ENCODE results near the gene PLSCR3. TPM values are rescaled to one million over a fixed set of nuclear protein-coding genes. Genes with fewer than 3 reads are reported as not detected.
"Not testable (repeated sequence)": the region's sequence is repeated elsewhere in the genome, so short reads cannot be mapped to it uniquely, and the experiment has no call there.

PLSCR3 gene
- total and polyA plus RNA-seq, 4 donors = 19.2 to 43.0 (median 34.2) TPM

GRCh38 chr17:7374353-7374752, 20.0 kb downstream of the PLSCR3 start:
- DNase-seq = no peak
- peaks cover 0 to 1% (median 0%) of the 10 kb centered on the region in 5 donors for H3K4me1 ChIP-seq (ENCODE audit: control insufficient read depth in 5 of 5, insufficient read depth in 5 of 5, low read length in 5 of 5)
- 86 to 92% methylated on average over 2 of the region's 2 CpGs for WGBS, 2 donors
- no peaks in the 10 kb centered on the region for H3K9me3 ChIP-seq (ENCODE audit: control insufficient read depth in 4 of 4, insufficient read depth in 3 of 4, low read length in 3 of 4)
- TF ChIP-seq, protein P1, sequence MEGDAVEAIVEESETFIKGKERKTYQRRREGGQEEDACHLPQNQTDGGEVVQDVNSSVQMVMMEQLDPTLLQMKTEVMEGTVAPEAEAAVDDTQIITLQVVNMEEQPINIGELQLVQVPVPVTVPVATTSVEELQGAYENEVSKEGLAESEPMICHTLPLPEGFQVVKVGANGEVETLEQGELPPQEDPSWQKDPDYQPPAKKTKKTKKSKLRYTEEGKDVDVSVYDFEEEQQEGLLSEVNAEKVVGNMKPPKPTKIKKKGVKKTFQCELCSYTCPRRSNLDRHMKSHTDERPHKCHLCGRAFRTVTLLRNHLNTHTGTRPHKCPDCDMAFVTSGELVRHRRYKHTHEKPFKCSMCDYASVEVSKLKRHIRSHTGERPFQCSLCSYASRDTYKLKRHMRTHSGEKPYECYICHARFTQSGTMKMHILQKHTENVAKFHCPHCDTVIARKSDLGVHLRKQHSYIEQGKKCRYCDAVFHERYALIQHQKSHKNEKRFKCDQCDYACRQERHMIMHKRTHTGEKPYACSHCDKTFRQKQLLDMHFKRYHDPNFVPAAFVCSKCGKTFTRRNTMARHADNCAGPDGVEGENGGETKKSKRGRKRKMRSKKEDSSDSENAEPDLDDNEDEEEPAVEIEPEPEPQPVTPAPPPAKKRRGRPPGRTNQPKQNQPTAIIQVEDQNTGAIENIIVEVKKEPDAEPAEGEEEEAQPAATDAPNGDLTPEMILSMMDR (IDR thresholded peaks at IDR 0.05; ENCODE audit: control extremely low read depth, extremely low read depth) = no peak
- no peaks in the 10 kb centered on the region for H3K27me3 ChIP-seq (ENCODE audit: control insufficient read depth in 3 of 3, insufficient read depth in 3 of 3, low read length in 2 of 3)
- no peaks in the 10 kb centered on the region for H3K36me3 ChIP-seq (ENCODE audit: control insufficient read depth in 4 of 4, insufficient read depth in 4 of 4, low read length in 4 of 4)
- ATAC-seq (ENCODE audit: insufficient read depth, low FRiP score) = no peak
- H3K27ac ChIP-seq (ENCODE audit: low read depth in 1 of 2, low read length in 1 of 2) = no peak overlapping the region
- no peak overlapping the region for H3K4me3 ChIP-seq
- H3K9ac ChIP-seq (ENCODE audit: insufficient read depth in 1 of 2, low read length in 2 of 2) = no peak overlapping the region

DNA sequence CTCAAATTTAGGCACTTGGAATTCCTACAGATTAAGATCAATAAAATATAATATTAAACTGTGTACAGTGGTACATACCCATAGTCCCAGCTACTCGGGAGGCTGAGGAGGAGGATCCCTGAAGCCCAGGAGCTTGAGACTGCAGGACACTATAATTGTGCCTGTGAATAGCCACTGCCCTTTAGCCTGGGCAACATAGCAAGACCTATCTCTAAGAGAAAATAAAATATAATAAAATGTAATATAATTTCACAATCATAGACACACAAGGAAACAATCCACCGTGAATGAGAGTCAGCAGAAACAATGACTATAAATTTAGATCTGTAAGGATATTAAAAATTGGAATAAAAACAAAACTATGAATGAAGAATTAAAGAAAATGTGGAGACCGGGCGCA, 23.5 kb downstream of the PLSCR3 start:
- Histone ChIP-seq H3K9ac (ENCODE audit: insufficient read depth in 1 of 2, low read length in 2 of 2) (no peak overlapping the region), H3K4me3 (no peak overlapping the region), H3K9me3 (ENCODE audit: control insufficient read depth in 4 of 4, insufficient read depth in 3 of 4, low read length in 3 of 4) (no peaks in the 10 kb centered on the region), H3K27me3 (ENCODE audit: control insufficient read depth in 3 of 3, insufficient read depth in 3 of 3, low read length in 2 of 3) (no peaks in the 10 kb centered on the region), H3K4me1 (ENCODE audit: control insufficient read depth in 5 of 5, insufficient read depth in 5 of 5, low read length in 5 of 5) (peaks cover 0 to 1% (median 0%) of the 10 kb centered on the region in 5 donors), H3K27ac (ENCODE audit: low read depth in 1 of 2, low read length in 1 of 2) (no peak overlapping the region), H3K36me3 (ENCODE audit: control insufficient read depth in 4 of 4, insufficient read depth in 4 of 4, low read length in 4 of 4) (no peaks in the 10 kb centered on the region)
- DNase-seq = no peak
- no peak for ATAC-seq (ENCODE audit: insufficient read depth, low FRiP score)
- TF ChIP-seq, protein P1 (IDR thresholded peaks at IDR 0.05; ENCODE audit: control extremely low read depth, extremely low read depth) = no peak
- 88 to 94% methylated on average over 4 of the region's 4 CpGs for WGBS, 2 donors

DNA sequence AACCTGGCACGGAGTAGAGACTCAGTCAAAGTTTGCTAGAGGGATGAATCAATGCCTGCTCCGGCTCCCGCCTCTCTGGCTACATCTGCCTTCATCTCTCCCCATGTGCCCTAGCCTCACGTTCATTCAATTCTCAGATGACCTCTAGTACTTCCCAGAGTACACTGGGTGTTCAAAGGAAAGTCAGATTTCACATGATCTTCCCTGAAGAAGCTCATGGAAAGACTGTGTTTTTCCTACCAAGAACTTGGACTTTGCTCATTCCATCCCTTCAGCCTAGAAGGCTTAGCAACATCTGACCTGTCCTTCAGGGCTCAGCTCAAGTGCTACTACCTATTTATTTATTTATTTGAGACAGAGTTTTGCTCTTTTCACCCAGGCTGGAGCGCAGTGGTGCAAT, 24.5 kb downstream of the PLSCR3 start:
- H3K9me3 ChIP-seq (ENCODE audit: control insufficient read depth in 4 of 4, insufficient read depth in 3 of 4, low read length in 3 of 4) = no peaks in the 10 kb centered on the region
- no peaks in the 10 kb centered on the region for H3K27me3 ChIP-seq (ENCODE audit: control insufficient read depth in 3 of 3, insufficient read depth in 3 of 3, low read length in 2 of 3)
- H3K4me3 ChIP-seq = no peak overlapping the region
- ATAC-seq (ENCODE audit: insufficient read depth, low FRiP score) = no peak
- DNase-seq = no peak
- H3K9ac ChIP-seq (ENCODE audit: insufficient read depth in 1 of 2, low read length in 2 of 2) = no peak overlapping the region
- H3K4me1 ChIP-seq (ENCODE audit: control insufficient read depth in 5 of 5, insufficient read depth in 5 of 5, low read length in 5 of 5) = peaks cover 0 to 1% (median 0%) of the 10 kb centered on the region in 5 donors
- 86 to 90% methylated on average over 5 of the region's 5 CpGs for WGBS, 2 donors
- H3K27ac ChIP-seq (ENCODE audit: low read depth in 1 of 2, low read length in 1 of 2) = no peak overlapping the region
- TF ChIP-seq, protein P1 (IDR thresholded peaks at IDR 0.05; ENCODE audit: control extremely low read depth, extremely low read depth) = no peak
- no peaks in the 10 kb centered on the region for H3K36me3 ChIP-seq (ENCODE audit: control insufficient read depth in 4 of 4, insufficient read depth in 4 of 4, low read length in 4 of 4)

GRCh38 chr17:7368599-7368994, 25.7 kb downstream of the PLSCR3 start:
- H3K36me3 ChIP-seq (ENCODE audit: control insufficient read depth in 4 of 4, insufficient read depth in 4 of 4, low read length in 4 of 4); H3K27ac ChIP-seq (ENCODE audit: low read depth in 1 of 2, low read length in 1 of 2); H3K4me3 ChIP-seq; ATAC-seq (ENCODE audit: insufficient read depth, low FRiP score); DNase-seq; H3K4me1 ChIP-seq (ENCODE audit: control insufficient read depth in 5 of 5, insufficient read depth in 5 of 5, low read length in 5 of 5); H3K27me3 ChIP-seq (ENCODE audit: control insufficient read depth in 3 of 3, insufficient read depth in 3 of 3, low read length in 2 of 3); H3K9me3 ChIP-seq (ENCODE audit: control insufficient read depth in 4 of 4, insufficient read depth in 3 of 4, low read length in 3 of 4); H3K9ac ChIP-seq (ENCODE audit: insufficient read depth in 1 of 2, low read length in 2 of 2): not testable (repeated sequence)
- 87 to 90% methylated on average over 5 of the region's 5 CpGs for WGBS, 2 donors

All from lung (tissue), 12 donors.